22Rv1 (cell line): ENCODE results near the gene ENHO.

ENCODE experiments used
- CTCF ChIP-seq: fragments of 450-650 bp; IDR thresholded peaks from 2 replicates; pipeline ENCODE4 v1.5.1; 2017; ENCODE audit warnings: mild to moderate bottlenecking
- ZFX ChIP-seq: fragments of 450-650 bp; IDR thresholded peaks from 2 replicates; pipeline ENCODE4 v1.6.1; 2017; ENCODE audit warnings: antibody characterized with exemption, borderline replicate concordance

- TF ChIP-seq CTCF (no peak), ZFX (no peak)
These were observed 32.2 kb upstream of the ENHO start for GRCh38 chr9:34555002-34555348.
